Panc1 (cell line): ENCODE data around the gene TTLL10. TPM values are rescaled to one million over a fixed set of nuclear protein-coding genes. Genes with fewer than 3 reads are reported as not detected.

ENCODE experiments used
- ATAC-seq: fragments of 200-7000 bp; cut with Tn5 transposase; 2 replicates; pipeline ENCODE4 v1.9.1; 2020; ENCODE audit warnings: mild to moderate bottlenecking, moderate library complexity
- BruUV-seq: library from RNA; stranded (reverse); fragments of 400-500 nt; replicated peaks from 2 replicates; lab custom pipeline; 2021; lab: Mats Ljungman, UMichigan
- CTCF ChIA-PET: fragments of 300-600 bp; sonication (Branson Sonifier 250); formaldehyde crosslinking; loops from one replicate; lab custom pipeline; 2022; ENCODE audit warnings: antibody characterized with exemption; lab: Charles Lee
- POLR2A ChIA-PET: fragments of 300-600 bp; sonication (Branson Sonifier 250); formaldehyde crosslinking; loops from one replicate; lab custom pipeline; 2022; ENCODE audit warnings: antibody characterized with exemption; lab: Charles Lee
- DNase-seq: peaks from one replicate; pipeline ENCODE4 v3.0.0-alpha.2; 2010; ENCODE audit warnings: low read depth, low spot score
- H3K27ac ChIP-seq: 2 replicates; pipeline ENCODE4 v1.5.1; 2011; ENCODE audit warnings: mild to moderate bottlenecking, low read length, inconsistent platforms
- H3K27me3 ChIP-seq: fragments of 200-500 bp; sonication (Bioruptor generic); 2 replicates; pipeline ENCODE4 v1.6.0; 2014; ENCODE audit warnings: low read length, inconsistent platforms; ENCODE audit not compliant: control insufficient read depth, insufficient read depth
- H3K36me3 ChIP-seq: fragments of 200-500 bp; sonication (Bioruptor generic); 2 replicates; pipeline ENCODE4 v1.5.1; 2014; ENCODE audit warnings: inconsistent platforms, mild to moderate bottlenecking, low read length, moderate library complexity; ENCODE audit not compliant: control insufficient read depth, insufficient read depth
- H3K4me1 ChIP-seq: 2 replicates; pipeline ENCODE4 v1.5.1; 2011; ENCODE audit warnings: inconsistent platforms, mild to moderate bottlenecking, low read length, moderate library complexity; ENCODE audit not compliant: control insufficient read depth, insufficient read depth
- H3K4me3 ChIP-seq, 2 experiments: 2 replicates each; pipeline ENCODE4 v1.5.1; 2011 to 2012; ENCODE audit warnings: low read depth in 2 of 2, low read length in 2 of 2, mild to moderate bottlenecking in 2 of 2, inconsistent platforms in 1 of 2, moderate library complexity in 1 of 2
- H3K9me3 ChIP-seq: fragments of 200-500 bp; sonication (Bioruptor generic); 2 replicates; pipeline ENCODE4 v1.5.1; 2014; ENCODE audit warnings: low read depth, mild to moderate bottlenecking, inconsistent platforms, low read length, moderate library complexity; ENCODE audit not compliant: control insufficient read depth, insufficient read depth
- CTCF ChIP-seq: fragments of 450-650 bp; IDR thresholded peaks from 2 replicates; pipeline ENCODE4 v1.5.1; 2017; ENCODE audit warnings: mild to moderate bottlenecking
- POLR2AphosphoS5 ChIP-seq: IDR thresholded peaks from 2 replicates; pipeline ENCODE4 v1.6.1; 2012; ENCODE audit warnings: mild to moderate bottlenecking, low read depth, low read length, moderate library complexity
- REST ChIP-seq, 2 experiments: IDR thresholded peaks; 2 replicates each; pipeline ENCODE4 v1.6.1; 2011 to 2012; ENCODE audit warnings: low read depth in 2 of 2, control low read depth in 1 of 2, low read length in 1 of 2, mild to moderate bottlenecking in 1 of 2, moderate library complexity in 1 of 2; ENCODE audit not compliant: insufficient read depth in 1 of 2
- SIN3A ChIP-seq: IDR thresholded peaks from 2 replicates; pipeline ENCODE4 v1.6.1; 2012; ENCODE audit warnings: low read depth, mild to moderate bottlenecking, low read length, moderate library complexity, borderline replicate concordance; ENCODE audit not compliant: insufficient read depth
- in situ Hi-C: cut with HindIII; loops from 2 replicates; pipeline ENCODE4 v1.10.0; 2016; ENCODE audit warnings: low sequenced_read_pairs, low pct_unique_long_range_greater_than_20kb
- intact Hi-C: fragments of 100-400 bp; cut with micrococcal nuclease; formaldehyde crosslinking; loops from one replicate; pipeline ENCODE4 v1.10.0; 2022; ENCODE audit not compliant: unreplicated experiment
- total RNA-seq: library from RNA; stranded (reverse); gene quantifications from one replicate; pipeline ENCODE4 v1.2.1, GENCODE V29; 2021; ENCODE audit not compliant: unreplicated experiment

TTLL10 gene
- total RNA-seq, 1 experiment from 2014 or later = not detected

- Histone ChIP-seq H3K36me3 (no peaks in the 10 kb centered on the region), H3K27ac (no peak overlapping the region), H3K27me3 (no peaks in the 10 kb centered on the region), H3K4me3 (no peak overlapping the region), H3K9me3 (no peaks in the 10 kb centered on the region), H3K4me1 (no peaks in the 10 kb centered on the region; the same call in 1 of the 2 replicates)
- CTCF ChIA-PET = interaction anchor here (0.6 kb wide), 1 partner anchor 12 kb away, joined by 4 read pairs; no protein-coding TSS in a partner anchor
- in situ Hi-C loops (no loop called here), intact Hi-C loops (no loop called here)
- DNase-seq (no peak), ATAC-seq (peak; percentile 44; the same call in 1 of the 2 replicates)
- POLR2A ChIA-PET = no interaction called here
- no TSS peak for BruUV-seq
- no peak for TF ChIP-seq SIN3A
Observed at GRCh38 chr1:1136547-1137230, 37.0 kb upstream of the TTLL10 start.

- no peak overlapping the region for H3K4me3 ChIP-seq
- POLR2A ChIA-PET = interaction anchor here (0.6 kb wide), 1 partner anchor 21 kb away, joined by 3 read pairs; no protein-coding TSS in a partner anchor
- no peaks in the 10 kb centered on the region; the same call in 1 of the 2 replicates for H3K4me1 ChIP-seq
- BruUV-seq = no TSS peak
- H3K27ac ChIP-seq = no peak overlapping the region
- in situ Hi-C loops = no loop called here
- no peaks in the 10 kb centered on the region for H3K27me3 ChIP-seq
- ATAC-seq = no peak
- CTCF ChIA-PET = no interaction called here
- no peaks in the 10 kb centered on the region for H3K36me3 ChIP-seq
- intact Hi-C loops = no loop called here
- TF ChIP-seq POLR2AphosphoS5 = no peak
- TF ChIP-seq REST (IDR thresholded peaks at IDR 0.05; ENCODE audit: insufficient read depth in 1 of 2, low read depth in 2 of 2, low read length in 1 of 2) = no peak
- no peak for TF ChIP-seq CTCF
- no peak for DNase-seq
- no peaks in the 10 kb centered on the region for H3K9me3 ChIP-seq
Observed at GRCh38 chr1:1137256-1138045, 36.2 kb upstream of the TTLL10 start.

GRCh38 chr1:1140673-1141072, 33.0 kb upstream of the TTLL10 start:
- in situ Hi-C loops (no loop called here), intact Hi-C loops (no loop called here)
- ATAC-seq (no peak; the same call in 1 of the 2 replicates), DNase-seq (no peak)
- ChIA-PET CTCF (interaction anchor here (0.7 kb wide), 1 partner anchor 19 kb away, joined by 3 read pairs; no protein-coding TSS in a partner anchor), POLR2A (no interaction called here)
- Histone ChIP-seq H3K9me3 (no peaks in the 10 kb centered on the region), H3K4me1 (no peaks in the 10 kb centered on the region; the same call in 1 of the 2 replicates), H3K4me3 (no peak overlapping the region), H3K36me3 (no peaks in the 10 kb centered on the region), H3K27ac (no peak overlapping the region), H3K27me3 (no peaks in the 10 kb centered on the region)
- no TSS peak for BruUV-seq
- TF ChIP-seq SIN3A (no peak), POLR2AphosphoS5 (no peak), REST (IDR thresholded peaks at IDR 0.05; ENCODE audit: insufficient read depth in 1 of 2, low read depth in 2 of 2, low read length in 1 of 2) (no peak)
